Fibroblast of villous mesenchyme (primary cell): ENCODE results near the gene CDKN3. TPM values are rescaled to one million over a fixed set of nuclear protein-coding genes. Genes with fewer than 3 reads are reported as not detected.
"Not testable (repeated sequence)": the region's sequence is repeated elsewhere in the genome, so short reads cannot be mapped to it uniquely, and the experiment has no call there.

Experiments
- DNase-seq: peaks from one replicate; pipeline ENCODE4 v3.0.0-alpha.2; 2010; ENCODE audit warnings: low read depth
- H3K4me3 ChIP-seq: 2 replicates; pipeline ENCODE4 v1.5.1; 2011; ENCODE audit warnings: low read depth, mild to moderate bottlenecking, low read length
- CTCF ChIP-seq: IDR thresholded peaks from 2 replicates; pipeline ENCODE4 v1.5.1; 2012; ENCODE audit warnings: low read depth, mild to moderate bottlenecking, low read length; ENCODE audit not compliant: insufficient read depth
- total RNA-seq: library from RNA; depleted of rRNA; stranded (reverse); fragments of >200 nt; gene quantifications from 2 replicates; pipeline ENCODE4 v1.2.3, GENCODE V29; 2012

The CDKN3 gene
- total RNA-seq, 1 donor: 42.7 TPM

GRCh38 chr14:54385556-54385955 is 11.3 kb upstream of the CDKN3 start:
- no peak for DNase-seq
- no peak for TF ChIP-seq CTCF
- no peak overlapping the region for H3K4me3 ChIP-seq

GRCh38 chr14:54387328-54387727 is 9.5 kb upstream of the CDKN3 start:
- DNase-seq: no peak
- H3K4me3 ChIP-seq: no peak overlapping the region
- no peak for TF ChIP-seq CTCF

GRCh38 chr14:54392131-54392859 is 4.5 kb upstream of the CDKN3 start:
- no peak overlapping the region for H3K4me3 ChIP-seq
- no peak for DNase-seq
- no peak for TF ChIP-seq CTCF

GRCh38 chr14:54392986-54393884 is 3.6 kb upstream of the CDKN3 start:
- not testable (repeated sequence) for DNase-seq

GRCh38 chr14:54394596-54394995 is 2.2 kb upstream of the CDKN3 start:
- no peak for TF ChIP-seq CTCF
- no peak for DNase-seq

More at GRCh38 chr14:54392986-54393884, 3.6 kb upstream of the CDKN3 start:
- H3K4me3 ChIP-seq: not testable (repeated sequence)

GRCh38 chr14:54395284-54395683 is 1.5 kb upstream of the CDKN3 start:
- no peak for DNase-seq
- TF ChIP-seq CTCF: no peak
- no peak overlapping the region for H3K4me3 ChIP-seq

More at GRCh38 chr14:54394596-54394995, 2.2 kb upstream of the CDKN3 start:
- H3K4me3 ChIP-seq: no peak overlapping the region

GRCh38 chr14:54395716-54396115 is 1.1 kb upstream of the CDKN3 start:
- no peak for TF ChIP-seq CTCF
- no peak overlapping the region for H3K4me3 ChIP-seq
- no peak for DNase-seq
